ENCODE data around the gene PIK3R3.
"Not testable (repeated sequence)": the region's sequence is repeated elsewhere in the genome, so short reads cannot be mapped to it uniquely, and the experiment has no call there.

PIK3R3 gene

DNA sequence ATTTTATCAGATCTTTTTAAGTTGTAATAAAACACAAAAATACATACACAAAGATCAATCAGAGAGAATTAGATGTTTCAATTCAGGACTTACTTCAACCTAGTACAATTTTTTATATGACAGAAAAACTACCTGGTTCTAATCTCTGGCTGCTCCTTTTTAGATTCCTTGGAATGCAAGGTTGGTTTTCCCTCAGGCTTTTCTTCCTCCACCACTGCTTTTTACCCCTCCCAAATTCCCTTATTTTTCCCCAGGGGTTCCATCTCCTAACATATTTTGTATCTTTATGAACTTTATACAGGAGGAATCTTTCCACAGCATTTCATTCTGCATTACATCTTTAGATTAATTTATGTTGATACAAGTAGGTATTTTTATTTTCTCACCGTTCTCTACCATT is 33.2 kb downstream of the PIK3R3 start:
- DNase-seq, result no peak

DNA sequence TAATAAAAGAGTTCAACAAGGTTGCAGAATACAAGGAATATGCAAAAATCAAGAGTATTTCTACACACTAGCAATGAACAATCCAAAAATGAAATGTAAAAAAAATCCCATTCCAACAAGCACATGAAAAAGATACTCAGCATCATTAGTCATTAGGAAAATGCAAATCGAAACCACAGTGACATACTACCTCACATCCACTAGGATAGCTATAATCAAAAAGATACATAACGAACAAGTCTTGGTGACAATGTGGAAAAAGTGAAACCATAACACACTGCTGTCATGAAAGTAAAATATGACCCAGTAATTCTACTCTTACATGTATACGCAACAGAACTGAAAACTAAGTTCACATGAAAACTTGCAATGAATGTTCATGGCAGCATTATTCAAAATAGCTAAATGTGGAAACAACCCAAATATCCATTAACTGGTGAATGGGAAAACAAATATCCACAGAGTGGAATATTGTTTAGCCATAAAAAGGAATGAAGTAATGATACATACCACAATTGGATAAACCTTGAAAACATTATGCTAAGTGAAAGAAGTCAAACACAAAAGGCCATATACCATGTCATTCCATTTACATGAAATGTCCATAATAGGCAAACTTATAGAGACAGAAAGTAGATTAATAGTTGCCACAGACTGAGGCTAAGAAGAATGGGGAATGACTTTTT is 34.3 kb downstream of the PIK3R3 start:
- DNase-seq, result no peak

DNA sequence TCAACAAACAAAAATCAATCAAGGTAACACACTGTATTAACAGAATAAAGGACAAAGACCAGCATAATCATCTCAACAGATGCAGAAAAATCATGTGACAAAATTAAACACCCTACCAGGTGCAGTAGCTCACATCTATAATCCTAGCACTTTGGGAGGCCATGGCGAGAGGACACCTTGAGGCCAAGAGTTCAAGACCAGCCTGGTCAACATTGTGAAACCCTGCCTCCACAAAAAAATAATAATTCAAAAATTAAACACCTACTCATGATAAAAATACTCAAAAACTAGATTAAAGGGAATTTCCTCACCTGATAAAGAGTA is 35.3 kb downstream of the PIK3R3 start:
- DNase-seq, result no peak

DNA sequence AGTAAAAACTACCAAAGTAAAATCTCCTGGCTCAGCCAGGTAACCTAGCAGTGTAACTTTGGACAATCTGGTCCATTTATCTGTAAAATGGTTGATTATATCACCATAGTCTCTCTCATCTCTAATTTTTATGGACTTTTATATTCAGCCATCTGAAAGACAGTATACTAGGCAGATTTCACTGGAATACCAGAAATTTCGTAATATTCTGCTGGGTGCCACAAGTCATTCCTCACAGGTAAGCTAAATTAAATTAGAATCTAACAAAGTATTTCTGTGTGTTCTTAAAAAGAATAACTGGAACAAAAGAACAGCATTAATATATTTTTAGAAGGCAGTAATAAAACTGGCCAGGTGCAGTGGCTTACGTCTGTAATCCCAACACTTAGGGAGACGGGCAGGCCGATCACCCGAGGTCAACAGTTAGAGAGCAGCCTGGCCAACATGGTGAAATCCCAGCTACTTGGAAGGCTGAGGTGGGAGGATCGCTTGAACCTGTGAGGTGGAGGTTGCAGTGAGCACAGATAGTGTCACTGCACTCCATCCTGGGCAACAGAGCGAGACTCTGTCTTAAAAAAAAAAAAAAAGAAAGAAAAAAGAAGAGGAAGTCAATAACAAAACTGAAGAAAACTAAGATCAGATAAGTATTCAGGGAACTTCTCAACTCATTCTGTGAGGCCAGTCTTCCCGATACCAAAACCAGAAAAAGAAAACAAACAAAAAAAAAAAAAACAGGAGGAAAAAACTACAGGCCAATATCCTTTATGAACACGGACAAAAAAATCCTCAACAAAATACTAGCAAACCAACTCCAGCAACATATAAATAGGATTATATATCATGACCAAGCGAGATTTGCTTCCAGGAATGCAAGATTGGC is 35.9 kb downstream of the PIK3R3 start:
- DNase-seq, result no peak

DNA sequence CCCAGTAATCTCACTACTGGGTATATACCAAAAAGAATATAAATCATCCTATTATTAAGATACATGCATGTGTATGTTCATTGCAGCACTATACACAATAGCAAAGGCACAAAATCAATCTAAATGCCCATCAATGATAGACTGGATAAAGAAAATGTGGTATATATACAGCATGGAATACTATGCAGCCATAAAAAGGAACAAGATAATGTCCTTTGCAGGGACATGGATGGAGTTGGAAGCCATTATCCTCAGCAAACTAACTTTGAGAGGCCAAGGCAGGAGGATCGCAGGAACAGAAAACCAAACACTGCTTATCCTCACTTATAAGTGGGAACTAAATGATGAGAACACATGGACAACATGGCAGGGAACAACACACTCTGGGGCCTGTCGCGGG is 37.3 kb downstream of the PIK3R3 start:
- not testable (repeated sequence) for DNase-seq

DNA sequence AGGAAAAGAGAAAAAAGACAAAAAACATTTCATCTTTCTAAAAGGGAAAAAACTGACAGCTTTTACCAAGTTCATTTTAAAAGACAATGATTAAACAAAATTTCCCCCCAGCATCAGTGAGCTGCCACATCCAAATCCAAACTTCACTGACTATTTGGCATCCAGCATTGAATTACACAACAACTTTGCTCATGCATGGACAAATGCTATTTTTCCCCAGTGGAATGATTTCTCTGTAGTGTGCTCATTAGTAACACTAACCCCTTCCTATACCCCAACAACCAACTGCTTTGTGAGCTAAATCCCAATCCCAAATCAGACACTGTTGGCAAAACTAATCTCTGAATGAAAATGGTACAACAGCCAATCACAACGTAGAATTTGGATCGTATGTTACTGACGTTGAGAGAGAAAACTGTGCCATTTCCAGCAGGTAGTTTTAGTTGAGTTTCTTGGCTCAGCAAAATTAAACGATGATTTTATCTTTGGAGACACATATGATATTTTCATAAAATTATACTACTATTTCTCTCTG is 37.9 kb downstream of the PIK3R3 start:
- no peak for DNase-seq

DNA sequence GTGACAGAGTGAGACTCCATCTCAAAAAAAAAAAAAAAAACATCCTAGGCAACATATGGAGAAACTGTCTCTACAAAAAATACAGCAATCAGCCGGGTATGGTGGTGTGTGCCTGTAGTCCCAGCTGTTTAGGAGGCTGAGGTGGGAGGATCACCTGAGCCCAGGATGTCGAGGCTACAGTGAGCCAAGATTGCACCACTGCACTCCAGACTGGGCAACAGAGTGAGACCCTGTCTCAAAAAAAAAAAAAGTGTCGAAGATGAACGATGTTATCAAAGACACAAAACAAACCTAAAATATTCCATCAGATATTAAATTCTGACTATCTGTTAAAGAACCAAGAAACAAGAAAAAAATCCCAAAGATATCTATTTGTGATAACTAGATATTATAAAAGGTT is 38.6 kb downstream of the PIK3R3 start:
- DNase-seq, result not testable (repeated sequence)

DNA sequence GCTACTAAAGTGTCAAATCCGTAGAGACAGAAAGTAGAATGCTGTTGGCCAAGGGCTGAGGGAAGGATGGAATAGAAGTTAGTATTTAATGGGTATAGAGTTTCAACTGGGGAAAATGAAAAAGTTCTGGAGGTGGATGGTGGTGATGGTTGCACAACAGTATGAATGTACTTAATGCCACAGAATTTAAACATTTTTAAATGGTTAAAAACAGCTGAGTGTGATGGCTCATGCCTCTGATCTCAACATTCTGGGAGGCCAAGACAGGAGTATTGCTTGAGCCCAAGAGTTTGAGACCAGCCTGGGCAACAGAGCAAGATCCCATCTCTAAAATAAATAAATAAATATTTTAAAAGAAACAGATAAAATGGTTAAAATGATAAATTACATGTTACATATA is 44.5 kb downstream of the PIK3R3 start:
- DNase-seq, result no peak

DNA sequence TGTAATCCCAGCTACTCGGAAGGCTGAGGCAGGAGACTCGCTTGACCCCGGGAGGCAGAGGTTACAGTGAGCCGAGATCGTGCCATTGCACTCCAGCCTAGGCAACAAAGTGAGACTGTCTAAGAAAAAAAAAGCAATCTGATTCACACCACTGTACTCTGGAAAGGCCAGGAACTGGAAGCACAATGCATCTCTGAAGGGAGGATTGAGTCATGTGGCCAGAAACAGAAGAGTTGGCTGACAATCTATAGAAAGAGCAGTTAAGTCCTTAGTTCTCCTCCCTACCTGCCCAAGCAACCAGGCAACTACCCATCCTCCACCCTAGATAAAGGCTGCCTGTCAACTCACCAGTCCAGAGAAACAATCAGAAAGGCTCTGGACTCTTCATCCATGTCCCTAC is 45.9 kb downstream of the PIK3R3 start:
- DNase-seq, result no peak

DNA sequence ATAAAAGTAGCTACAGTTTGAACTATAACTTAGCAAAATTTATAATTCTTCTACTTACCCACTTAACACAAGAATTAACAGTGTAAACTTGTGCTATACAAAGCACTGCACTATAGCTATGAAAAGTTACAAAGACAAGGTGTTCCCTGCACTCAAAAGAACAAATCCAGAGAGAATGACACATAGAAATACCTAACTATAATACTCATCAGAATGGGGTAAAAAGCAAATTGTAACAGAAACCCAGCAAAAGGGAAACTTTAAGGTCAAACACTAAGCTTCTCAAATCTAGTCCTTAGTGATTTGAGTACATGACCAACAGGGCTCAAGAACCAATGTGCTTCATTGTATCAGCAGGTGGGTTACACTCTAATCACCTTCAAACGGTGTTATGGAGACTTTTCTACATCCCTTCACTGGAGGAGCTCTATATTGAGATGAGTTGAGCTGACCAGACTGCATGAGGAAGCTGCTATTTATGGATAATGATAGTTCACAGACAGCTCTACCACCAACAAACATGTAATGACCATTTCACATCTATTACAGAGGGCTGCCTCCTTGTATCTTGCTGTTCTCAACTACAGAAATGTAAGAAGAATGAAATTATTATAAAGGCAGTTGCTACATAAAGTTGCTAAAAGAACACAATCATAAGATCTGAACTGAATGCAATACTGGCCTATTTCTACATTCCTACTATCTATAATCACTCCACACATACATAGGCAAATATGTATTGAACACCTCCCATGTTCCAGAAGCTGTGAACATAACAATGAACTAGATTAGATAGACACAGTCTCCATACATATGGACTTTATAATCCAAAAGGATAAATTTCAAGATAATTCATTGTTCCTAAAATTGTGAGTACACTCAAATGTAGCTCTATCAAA is 47.6 kb downstream of the PIK3R3 start:
- DNase-seq, result no peak

DNA sequence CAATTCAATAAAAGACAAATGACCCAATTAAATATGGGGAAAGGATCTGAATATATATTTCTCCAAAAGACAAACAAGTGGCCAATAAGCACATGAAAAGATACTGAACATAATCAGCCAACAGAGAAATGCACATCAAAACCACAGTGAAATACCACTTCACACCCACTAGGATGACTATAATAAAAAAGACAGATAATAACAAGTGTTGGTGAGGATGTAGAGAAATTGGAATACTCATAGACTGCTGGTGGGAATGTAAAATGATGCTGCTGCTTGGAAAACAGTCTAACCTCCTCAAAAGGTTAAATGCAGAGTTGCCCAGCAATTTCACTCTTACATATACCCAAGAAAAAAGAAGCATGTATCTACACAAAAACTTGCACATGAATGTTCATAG is 48.9 kb downstream of the PIK3R3 start:
- DNase-seq, result no peak

DNA sequence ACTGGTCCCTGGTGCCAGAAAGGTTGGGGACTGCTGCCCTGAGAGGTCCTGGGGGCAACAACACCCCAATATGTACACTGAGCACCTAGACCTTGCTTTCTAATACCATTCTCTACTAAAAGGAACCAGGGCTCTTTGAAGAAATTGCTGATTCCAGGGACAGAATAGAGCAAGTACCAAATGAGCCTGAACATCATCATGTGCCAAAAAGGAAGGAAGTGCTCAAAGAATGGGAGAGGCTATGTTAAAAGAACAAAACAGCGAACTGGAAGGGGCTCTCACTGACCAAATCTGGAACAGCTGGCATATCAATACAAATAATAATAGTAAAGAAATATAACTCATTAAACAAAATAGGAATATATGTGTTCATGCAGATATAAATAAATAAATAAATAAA is 50.8 kb downstream of the PIK3R3 start:
- no peak for DNase-seq

DNA sequence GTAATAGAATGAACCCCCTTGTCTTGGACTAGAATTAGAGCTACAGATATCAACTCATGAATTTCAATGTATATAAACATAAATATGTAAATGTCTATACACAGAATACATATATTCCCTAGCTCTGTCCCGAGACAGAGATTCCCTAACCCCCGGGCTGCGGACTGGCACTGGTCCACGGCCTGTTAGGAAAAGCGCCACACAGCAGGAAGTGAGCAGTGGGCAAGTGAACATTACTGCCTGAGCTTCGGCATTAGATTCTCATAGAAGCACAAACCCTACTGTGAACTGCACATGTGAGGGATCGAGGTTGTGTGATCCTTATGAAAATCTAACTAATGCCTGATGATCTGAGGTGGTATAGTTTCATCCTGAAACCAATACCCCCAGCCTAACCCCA is 51.2 kb downstream of the PIK3R3 start:
- DNase-seq, result no peak

DNA sequence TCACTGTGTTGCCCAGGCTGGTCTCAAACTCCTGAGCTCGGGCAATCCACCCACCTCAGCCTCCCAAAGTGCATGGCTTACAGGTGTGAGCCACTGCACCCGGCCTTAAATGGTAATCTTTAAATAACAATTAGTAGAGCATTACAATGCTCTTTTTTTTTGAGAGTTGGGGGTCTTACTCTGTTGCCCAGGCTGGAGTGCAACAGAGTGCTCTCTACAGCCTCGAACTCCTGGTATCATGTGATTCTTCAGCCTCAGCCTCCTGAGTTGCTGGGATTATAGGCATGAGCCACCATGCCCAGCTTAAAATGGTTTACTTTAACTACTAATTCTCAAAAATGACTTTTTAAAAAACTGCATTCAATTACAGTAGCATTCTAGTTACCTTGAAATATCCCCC is 52.2 kb downstream of the PIK3R3 start:
- no peak for DNase-seq

DNA sequence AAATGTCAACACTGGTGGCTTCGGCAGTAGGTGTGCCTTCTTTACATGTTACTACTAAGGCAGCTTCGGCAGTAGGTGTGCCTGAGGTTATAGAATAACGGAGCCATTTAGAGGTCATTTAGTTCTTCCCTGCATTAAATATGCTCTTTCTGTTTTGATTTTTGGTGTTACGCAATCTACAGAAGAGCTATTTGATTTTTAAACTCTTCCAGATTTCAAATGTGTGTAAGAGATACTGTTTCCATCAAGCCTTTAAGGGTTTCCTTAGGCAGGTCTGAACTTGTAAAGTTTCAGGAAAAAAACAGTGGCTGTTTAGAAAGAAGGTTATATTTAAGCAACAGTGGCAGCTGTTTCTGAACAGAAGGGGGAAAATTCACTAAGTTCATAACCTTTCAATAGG is 54.8 kb downstream of the PIK3R3 start:
- no peak for DNase-seq

DNA sequence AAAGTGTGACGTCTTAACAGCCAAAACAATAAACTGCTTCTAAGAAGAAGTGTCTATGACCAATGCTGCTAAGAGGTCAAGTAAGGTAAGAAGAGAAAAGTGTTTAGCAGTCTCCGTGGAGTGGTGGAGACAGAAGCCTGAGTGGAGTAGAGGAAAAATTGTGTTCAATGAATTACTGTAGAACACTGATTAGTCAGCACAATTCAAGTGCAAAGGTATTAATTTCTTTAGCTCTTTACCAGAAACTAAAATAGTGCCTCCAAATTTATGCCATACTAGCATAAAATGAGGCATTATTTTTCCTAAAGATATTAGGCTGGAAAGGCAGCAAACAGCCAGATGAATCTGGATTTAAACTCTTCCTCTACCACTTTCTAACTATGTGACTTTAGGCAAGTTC is 56.1 kb downstream of the PIK3R3 start:
- DNase-seq, result no peak

DNA sequence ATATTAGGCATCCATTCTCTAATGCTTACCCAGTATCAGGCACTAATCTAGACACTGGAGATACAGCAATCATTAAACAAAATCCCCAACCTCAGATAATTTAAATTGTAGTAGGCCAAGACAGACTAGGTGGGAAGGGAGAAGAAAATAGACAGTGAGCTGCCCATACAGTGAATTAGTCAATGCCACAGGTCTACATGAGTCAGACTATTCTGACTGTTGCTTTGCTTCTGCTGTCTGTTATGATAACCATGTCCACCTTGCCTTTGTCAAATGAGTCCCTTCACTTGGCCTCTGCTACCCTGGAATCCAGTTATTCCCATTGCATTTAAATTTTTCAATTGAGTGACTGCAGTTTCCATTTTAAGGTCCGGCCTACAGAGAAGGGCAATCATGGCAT is 59.5 kb downstream of the PIK3R3 start:
- no peak for DNase-seq

DNA sequence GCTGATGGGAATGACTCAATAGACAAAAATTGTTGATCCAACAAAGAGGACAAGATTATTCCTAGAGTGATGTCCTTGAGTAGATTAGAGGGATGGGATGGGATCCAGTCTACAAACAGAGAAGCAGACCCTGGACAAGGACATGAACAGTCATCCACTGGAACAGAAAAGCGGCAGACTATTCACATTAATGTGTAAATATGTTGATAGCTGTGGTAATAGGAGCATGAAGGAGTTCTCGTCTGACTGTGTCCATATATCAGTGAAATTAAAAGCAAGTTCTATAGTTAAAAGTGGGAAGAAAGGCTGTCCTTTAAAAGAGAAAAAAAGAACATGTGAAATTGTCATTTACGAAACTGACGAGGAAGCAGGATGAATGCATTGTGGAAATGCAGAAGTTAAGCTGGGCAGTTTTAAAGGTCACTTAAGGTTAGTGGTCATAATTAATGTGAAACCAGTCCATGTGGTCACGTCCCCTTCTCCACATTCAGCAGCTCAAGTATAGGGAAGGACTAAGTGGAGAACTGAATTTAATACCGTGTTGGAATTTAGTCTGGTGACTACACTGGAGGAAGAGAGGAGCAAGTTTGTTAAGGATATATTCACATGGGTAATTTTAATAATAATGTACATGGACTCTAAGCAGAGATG is 62.1 kb downstream of the PIK3R3 start:
- DNase-seq, result no peak

DNA sequence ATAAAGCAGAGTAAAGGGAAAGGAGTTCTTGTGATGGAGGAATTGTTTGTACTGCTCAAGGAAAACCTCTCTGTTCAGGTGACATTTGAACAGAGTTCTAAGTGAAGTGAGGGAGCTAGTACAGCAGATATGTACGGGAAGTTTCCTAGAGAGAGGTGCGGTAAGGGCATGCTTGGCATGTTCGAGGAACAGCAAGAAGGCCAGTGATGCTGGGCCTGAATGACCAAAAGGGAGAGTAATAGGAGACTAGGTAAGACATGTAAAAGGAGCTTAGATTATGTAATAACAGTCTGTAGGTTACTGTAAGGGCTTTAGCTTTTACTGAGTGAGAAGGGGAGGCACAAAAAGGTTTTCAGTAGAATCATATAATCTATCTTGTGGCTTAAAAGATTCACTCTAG is 63.9 kb downstream of the PIK3R3 start:
- DNase-seq, result no peak

DNA sequence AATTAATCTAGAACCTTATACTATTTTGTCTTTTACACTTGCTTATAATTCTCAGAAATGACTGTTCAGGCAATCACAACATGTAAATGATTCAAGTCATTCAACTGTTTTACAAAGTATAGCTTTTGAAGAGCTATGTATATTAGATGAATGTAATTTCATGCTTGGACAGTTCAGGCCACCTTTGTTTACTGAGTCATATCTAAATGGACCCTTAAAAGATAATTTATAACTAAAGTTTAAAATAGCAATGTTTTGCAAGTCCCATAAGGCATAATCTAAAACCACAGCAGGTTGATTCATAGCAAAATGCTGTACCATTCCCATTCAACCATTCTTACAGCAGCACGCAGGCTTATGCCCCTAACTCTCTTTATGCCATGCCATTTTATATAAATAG is 64.8 kb downstream of the PIK3R3 start:
- no peak for DNase-seq

DNA sequence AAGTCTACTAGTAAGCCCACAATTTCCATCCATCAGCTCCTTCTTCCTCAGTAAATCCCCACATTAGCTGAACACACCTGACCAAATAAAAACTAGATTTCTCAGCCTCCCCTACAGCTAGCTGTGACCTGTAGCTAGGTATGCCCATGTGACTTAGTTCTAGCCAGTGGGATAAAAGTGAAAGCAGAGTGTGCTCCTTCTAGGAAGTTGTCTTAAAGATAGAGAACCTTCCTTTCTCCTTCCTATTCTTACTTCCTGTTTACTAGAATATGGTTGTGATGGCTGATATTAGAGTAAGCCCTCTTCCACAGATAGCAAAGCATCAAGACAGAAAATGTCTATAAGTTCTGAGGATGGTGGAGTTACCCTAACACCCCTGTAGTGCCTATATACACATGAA is 67.0 kb downstream of the PIK3R3 start:
- no peak for DNase-seq

DNA sequence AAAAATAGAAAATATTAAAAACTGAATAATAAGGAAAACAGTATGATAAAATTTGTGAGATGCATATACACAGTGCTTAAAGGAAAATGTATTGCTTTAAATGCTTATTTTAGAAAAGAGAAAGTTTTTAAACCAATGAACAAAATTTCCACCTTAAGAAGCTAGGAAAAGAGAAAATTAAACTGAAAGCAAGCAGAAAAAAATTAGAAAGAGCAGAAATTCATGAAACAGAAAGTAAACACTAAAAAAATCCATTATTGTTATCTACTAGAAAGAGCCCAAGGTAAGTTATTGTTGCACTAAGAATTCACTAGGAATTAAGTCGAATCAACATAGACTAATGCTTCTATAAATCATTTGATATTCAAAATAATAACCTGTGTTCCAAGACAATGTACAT is 67.7 kb downstream of the PIK3R3 start:
- DNase-seq, result no peak
